Stimulated activated CD4-positive, alpha-beta T cell treated with anti-CD3 and anti-CD28 coated beads, TNF-alpha, amount 100 ng/mL, for 48 hours (primary cell): ENCODE results near the gene HRH2.
"Not testable (repeated sequence)": the region's sequence is repeated elsewhere in the genome, so short reads cannot be mapped to it uniquely, and the experiment has no call there.

Source experiments
- DNase-seq, 3 donors: peaks; one replicate each; pipeline ENCODE4 v3.0.0-alpha.2; 2020; ENCODE audit warnings: low read depth in 3 of 3

The HRH2 gene

DNA sequence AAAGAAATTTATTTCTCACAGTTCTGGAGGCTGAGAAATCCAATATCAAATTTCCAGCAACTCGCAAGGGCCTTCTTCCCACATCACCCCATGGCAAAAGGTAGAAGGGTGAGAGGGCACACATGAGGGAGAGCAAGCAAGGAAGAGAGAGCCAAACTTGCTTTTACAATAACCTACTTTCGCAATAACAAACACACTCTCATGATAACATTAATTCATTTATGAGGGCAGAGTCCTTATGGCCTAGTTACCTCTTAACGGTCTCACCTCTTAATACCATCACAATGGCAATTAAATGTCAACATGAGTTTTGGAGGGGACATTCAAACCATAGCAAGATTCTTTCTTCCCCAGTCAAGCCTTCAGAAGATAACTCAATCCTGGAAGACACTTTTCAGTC, 11.6 kb upstream of the HRH2 start:
- no peak for DNase-seq

DNA sequence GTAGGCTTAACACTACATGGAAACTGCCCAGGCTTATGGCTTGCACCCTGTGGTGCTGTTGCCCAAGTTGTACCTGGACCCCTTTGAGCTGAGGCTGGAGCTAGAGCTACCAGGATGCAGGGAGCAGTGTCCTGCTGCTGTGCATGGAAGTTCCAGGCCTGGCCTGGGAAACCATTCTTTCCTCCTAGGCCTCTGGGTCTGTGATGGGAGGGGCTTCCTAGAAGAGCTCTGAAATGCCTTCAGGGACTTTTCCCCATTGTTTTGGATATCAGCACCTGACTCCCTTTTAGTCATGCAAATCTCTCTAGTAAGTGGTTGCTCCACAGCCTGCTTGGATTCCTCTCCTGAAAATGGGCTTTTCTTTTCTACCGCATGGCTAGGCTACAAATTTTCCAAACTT, 7.9 kb upstream of the HRH2 start:
- DNase-seq: no peak

DNA sequence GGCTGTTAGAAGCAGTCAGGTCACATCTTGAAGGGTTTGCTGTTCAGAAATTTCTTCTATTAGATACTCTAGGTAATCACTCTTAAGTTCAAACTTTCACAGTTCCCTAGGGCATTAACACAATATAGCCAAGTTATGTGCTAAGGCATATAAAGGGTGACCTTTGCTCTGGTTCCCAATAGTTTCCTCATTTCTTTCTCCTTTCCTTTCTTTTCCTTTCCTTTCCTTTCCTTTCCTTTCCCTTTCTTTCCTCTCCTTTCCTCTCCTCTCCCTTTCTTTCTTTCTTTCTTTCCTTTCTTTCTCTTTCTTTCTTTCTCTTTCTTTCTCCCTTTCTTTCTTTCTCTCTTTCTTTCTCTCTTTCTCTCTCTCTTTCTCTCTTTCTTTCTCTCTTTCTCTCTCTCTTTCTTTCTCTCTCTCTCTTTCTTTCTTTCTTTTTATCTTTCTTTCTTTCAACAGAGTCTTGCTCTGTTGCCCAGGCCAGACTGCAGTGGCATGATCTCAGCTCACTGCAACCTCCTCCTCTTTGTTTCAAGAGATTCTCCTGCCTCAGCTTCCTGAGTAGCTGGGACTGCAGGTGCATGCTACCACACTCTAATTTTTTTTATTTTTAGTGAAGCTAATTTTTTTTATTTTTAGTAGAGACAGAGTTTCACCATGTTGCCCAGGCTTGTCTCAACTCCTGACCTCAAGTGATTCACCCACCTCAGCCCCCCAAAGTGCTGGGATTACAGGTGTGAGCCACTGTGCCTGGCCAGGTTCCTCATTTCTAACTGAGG, 7.3 kb upstream of the HRH2 start:
- DNase-seq: not testable (repeated sequence)

DNA sequence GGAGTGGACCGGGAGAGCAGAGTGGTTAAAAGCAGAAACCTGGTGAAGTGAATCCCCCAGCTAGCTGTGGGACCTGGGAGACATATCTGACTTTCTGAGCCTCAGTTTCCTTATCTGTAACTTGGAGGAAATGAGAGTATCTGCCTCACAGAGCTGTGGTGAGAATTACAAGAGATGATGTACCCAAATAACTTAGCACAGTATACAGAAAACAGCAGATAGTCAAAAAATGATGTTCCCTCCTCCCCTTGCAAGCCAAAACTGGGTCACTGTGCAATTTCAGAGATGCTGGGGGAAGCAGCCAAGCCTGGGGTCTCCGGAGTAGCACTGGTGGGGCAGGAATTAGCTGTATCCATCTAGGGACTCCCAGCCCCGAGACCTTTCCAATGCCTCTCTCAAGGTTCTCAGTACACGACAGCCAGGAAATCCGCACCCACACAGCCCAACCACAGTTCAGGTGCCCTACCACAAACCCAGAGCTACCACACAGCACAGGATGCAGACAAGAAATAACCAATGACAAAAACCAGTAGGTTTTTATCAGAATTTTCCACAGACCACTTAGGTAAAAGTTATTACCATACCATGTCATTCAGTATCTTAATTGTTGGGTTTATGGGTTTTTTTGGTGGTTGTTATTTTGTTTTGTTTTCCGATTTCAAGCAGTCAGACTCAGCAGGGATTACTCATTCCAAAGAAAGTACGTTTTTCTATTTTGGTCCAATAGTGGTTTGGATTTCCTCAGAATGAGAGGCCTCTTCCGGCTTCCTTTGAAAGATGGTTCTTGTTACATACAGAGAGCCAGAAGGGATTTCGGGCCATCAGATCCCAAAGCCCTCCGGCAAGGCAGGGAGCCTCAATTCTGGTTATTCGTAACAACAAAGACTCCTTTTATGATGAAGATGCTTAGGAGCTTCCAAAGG, 4.9 kb upstream of the HRH2 start:
- DNase-seq: peak in 2 of 3 donors; percentile 58 to 77

DNA sequence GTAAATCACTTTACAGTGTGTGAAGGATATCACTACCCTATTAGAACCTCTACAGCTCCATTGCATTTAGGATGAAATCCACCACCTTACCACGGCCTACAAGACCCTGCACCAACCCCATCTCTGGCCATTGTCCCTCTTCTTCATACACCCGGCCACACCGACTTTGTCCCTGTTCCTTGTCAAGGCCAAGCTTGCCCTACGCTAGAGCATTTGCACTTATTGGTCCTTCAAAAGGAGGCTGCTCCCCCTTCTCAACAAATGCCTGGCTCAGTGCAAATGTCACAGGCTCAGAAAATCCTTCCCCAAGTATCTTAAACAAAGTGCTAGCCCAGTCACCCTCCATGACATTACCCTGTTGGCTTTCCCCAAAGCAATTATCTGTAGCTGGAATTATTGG, 4.1 kb upstream of the HRH2 start:
- no peak for DNase-seq

DNA sequence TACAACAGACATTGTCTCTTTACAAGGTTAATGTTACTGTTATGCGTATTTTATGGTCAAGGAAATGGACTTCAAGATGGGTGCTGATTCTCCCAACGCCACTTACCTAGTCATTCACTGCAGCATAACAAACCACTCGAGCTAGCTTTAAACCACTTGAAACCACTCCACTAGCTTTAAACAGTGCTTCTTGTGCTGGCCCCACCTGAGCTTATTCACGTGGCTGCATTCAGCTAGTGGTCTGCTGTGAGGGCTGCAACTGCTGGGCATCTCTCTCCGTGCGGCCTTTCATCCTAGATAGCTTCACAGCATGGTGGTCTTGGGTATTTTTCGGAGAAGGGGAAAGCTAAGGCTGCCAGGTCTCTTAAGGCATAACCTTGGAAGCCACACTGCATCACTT, 3.5 kb upstream of the HRH2 start:
- DNase-seq: no peak

DNA sequence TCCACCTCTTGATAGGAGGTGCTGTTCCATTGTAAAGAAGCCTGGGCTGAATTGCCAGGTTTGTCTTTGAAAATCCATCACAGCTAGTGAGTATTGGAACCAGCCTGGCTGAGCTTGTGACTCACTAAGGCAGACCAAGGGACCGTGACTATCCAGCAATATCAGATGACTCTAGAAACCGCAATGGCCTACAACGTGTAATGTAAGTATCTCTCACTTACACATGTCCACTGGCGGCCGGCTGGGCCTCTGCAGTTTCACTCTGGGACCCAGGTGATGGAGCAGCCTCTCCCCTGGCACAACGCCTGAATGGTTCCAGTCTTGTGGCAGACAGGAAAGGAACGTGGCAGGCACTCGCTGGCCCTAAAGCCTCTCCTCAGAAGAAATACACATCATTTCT, 3.1 kb upstream of the HRH2 start:
- DNase-seq: no peak

DNA sequence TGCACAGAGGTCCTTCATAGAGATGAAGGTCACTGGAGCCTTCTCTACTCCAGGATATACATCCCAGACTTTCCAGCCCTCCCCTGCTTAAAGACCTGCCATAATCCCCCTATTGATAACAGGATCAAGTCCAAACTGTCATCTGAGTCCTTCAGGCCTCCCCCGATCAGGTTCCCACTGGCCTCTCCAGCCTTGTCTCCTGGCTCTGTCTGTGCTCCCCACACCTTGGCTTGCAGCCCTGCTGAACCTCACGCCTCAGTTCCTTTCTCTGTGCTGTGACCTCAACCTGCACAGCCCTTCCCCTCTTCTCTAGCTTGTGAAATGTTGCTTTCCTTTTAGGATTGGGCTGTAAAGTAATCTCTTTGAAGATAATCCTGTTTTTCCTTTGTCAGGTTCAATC, 2.5 kb upstream of the HRH2 start:
- DNase-seq: no peak

DNA sequence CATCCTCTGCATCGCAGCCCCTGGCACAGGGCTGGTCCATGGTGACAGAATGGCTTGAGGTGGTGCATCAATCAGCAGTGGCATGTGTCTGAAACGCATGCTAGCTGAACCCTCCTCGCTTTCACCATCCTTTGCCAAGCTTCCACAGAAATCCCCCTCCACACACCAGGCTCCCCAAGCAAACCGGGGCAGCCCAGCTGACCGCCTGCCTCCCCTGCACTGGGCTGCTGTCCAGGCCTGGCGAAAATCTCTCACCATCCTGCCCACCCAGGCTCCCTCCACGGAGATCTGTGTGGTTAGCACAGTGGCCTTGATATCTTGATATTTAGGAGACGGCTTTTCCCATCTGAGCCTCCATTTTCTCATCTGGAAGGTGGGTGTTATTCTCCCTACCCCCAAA, 905 bp upstream of the HRH2 start:
- no peak for DNase-seq

DNA sequence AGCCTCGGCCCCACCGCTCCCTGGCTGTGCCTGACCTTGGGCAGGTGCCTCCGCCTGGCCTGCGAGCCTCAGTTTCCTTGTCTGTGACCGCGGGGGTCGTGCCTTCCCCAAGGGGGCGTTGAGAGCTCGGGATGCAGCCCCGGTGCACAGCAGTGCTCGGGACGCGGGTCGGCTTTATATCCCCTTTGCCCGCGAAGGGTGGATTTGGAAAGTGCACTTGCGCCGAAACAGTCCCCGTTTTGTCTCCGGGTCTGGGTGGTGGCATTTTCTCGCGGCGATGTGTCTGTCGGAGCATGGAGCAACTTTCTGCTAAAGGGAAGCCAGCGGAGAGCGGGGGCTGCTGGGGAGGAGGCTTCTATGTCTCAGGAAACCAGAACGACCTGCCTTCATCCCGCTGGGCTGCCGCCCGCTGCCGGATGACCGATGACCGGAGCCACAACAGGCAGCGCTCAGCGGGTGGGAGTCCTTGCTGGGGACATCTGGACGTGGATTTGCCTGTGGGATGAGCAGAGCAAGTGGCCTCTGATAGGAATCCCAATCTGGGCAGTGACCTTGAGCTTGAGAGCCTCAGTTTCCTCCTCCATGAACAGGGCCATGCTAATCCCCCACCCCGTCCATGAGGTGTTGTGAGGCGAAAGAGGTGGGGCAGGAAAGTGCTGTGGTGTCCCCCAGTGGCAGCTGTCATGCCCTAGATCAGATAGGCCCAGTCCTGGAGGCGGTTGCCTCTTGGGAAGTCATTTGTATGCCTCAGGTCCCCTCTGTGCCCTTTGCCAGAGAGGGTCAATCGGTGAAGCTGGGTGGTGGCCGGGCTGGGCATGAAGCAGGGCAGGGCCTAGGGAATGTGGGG, 651 bp downstream of the HRH2 start:
- no peak for DNase-seq

DNA sequence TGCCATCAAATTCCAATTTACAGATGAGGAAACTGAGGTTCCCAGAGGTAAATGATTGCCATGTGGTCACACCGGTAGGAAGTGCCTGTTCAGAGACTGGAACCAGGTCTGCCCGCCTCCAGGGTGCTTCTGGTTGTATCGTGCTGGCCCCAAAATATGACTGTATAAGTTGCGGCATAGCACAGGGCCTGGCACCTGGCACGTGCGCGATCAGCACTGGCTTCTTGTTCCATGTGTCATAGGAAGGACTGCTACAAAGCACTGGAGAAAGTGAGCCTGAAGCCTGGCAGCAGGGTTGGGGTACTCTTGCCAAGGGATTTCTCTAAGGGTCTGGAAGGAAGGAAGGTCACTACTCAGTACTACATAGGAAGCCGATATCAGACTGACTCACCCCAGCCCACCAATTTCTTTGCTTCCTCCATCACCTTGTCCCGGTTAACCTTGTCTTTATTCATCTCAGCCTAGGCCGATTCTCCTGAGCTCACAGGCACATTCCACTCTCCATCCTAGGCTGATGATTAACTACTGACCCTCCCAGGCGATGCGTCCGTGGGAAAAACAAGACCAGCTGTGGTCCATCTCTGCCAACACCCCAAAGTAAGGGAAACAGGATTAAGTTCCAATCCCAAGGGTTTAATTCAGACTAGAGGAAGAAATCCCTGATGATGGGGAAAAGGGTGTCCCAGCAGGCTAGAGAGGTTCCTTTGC, 1.8 kb downstream of the HRH2 start:
- no peak for DNase-seq

DNA sequence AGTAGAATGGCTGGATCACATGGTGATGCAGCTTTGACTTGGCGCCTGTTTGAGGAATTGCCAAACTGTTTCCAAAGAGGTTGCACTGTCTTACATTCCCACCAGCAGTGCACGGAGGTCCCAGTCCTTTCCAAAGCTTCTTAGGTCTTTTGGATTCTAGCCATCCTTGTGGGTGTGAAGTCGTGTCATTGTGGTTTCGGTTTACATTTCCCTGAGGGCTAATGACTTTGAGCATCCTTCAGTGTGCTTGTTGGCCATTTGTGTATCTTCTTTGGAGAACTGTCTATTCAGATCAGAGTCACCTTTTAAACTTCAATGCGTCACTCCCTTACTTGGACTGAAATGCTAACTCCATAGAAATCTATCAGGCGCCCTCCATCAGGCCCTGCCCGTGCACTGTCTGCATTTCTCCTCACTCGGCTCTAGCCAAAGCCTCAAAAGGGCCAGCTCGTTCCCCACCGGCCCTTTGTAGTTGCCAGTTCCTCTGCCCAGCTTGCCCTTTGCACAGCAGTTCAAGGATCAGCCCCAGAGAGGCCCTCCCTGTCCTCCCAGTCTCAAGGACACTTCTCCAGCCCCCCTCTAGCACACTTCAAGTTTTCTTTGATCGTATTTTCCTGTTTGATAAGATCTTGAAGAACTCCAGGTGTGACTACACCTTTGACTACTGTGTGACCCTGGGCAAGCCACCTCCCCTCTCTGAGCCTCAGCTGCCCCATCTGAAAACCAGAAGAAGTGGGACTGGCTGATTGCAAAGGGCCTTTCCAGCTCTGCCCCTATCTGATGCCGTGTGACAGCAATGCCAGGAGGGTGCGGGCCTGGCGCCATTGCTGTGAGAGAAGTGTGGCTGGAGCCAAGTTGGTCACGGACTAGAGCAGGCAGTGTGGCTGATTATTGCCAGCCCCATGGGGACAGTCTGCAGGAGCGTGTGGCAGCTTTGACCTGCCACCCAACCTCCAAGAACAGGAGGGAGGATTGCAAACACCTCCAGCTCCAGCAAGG, 5.6 kb downstream of the HRH2 start:
- DNase-seq: no peak

DNA sequence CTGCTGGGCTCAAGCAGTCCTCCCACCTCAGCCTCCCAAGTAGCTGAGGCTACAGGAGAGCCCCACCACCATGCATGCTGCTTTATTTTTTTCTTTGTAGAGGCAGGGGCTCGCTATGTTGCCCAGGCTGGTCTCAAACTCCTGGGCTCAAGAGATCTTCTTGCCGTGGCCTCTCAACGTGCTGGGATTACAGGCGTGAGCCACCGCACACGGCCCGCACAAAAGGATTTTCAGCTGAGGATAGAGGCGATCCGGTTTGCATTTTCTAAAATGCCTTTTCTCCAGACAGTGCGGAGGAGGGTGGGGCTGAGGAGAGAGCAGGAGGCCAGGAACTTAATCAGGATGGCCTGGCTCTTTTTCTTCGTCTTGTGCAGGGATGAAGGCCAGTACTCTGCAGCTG, 6.9 kb downstream of the HRH2 start:
- DNase-seq: no peak

DNA sequence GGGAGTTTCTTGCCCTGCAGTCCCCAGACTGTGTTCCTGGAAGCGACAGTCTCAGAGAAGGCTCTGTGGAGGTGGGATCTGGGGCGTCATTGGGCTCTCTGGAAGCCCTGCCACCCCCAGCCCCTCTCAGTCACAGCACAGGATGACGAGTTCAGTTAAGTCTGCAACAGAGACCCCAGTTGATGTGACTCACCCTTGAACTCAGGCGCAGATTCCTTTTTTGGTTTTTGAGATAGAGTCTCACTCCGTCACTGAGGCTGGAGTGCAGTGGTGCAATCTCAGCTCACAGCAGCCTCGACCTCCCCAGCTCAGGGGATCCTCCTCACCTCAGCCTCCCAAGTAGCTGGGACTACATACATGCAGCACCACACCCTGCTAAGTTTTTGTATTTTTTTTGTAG, 8.3 kb downstream of the HRH2 start:
- no peak for DNase-seq

DNA sequence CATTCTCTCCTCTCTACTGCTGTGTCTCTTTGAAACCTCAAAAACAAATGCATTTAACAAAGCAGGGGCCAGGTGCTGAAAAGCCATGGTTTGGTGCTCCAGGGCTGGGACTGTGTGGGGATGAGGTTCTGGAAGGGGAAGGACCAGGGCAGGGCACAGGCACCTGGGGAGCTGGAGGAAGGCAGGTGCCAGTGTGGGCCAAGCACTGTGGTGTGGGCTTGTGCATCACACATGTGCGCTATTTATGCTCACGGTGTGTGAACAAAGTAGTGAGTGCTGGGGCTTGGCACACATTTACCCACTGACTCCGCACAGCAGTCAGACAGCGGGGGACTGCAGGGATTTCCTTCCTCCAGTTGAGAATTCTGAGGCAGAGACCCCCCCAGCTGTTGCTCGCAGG, 10.1 kb downstream of the HRH2 start:
- no peak for DNase-seq

DNA sequence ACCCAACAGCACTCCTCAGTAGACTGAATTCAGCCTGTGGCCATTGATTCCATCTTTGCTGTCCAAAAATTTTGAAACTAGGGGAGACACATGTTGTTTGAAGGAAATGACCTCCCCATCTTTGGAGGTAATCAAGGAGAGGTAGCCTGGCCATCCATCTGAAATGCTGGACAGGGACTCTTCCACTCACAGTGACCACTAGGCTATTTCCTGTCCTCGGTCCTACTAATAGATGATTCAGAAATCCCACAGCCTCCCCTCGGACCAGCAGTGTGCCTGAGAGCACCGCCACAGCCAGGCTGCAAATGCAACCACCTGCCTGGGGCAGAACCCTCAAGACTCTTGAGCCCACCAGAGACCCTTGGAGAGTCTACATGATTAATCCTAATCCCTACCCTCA, 12.5 kb downstream of the HRH2 start:
- DNase-seq: no peak

DNA sequence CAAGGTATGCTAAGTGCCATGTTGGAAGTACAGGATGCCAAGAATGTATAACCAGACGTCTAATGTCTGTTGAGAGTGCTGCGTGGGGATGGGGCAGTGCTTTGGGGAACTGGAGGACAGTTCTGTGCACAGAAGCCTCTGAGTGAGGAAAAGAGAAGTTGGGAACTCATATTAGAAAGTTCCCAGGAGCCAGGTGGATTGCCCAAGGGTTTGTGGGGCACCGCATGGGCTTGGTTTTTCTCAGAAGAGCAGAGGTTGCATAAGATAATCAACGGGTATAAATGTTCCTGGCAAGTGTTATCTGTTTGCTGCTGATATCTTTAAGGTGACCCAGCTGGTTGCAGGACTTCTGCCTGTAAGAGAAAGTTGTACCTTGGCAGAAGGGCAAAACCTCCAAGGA, 13.1 kb downstream of the HRH2 start:
- DNase-seq: no peak

DNA sequence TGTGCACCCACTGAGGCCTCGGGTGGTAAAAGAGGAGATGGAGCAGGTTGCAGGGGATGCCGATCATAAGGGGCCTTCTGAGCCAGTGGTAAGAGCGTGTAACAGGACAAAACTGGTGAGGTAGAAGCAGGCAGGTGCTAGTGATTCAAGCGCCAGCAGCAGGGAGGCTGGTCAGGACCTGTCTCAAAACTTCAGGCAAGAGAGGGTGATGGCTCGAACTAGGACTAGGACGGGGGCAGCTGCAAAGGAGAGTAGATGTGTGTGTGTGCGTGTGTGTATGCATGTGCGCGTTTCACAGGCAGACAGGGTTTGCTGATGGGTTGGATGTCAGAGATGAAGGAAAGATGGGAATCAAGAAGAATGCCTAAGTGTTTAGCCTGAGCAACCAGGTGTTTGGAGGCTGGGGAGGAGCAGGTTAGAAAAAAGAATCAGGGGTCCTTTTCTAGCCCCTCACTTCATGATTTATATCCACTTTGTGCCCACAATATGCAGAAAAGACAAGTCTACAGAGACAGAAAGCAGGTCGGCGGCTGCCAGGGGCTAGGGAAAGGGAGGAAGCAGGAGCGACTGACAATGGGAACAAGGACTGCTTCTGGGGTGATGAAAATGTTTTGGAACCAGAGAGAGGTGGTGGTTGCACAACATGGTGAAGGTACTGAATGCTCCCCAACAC, 15.2 kb downstream of the HRH2 start:
- no peak for DNase-seq

DNA sequence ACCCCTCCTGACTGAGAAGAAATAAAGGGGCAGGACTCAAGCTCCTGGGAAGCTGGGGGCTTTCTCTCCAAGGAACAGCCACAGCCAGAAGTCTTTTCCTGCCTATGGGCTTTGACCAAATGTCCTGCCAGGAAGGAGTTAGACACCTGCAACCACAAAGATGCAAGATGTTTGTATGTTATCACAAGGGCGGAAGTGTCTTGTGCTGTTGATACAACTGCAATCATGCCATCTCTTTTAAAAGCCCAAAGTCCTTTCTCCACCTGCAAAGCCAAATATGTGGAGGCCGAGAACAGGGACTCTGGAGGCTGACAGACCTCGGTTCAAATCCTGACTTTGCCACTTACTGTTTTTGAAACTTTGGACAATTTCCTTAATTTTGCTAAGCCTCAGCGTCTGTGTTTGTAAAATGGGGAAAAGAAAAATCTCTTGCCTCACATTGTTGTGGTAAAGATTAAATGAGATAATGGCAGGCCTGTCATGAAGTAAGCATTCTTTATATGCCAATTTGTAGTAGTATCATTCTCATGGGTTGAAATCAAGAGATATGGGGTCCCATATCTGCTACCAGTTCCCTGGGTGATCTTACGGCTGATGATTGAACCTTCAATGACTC, 17.0 kb downstream of the HRH2 start:
- no peak for DNase-seq
